Measurements from ENCODE around the gene BCKDHB.

- TF ChIP-seq POLR2A (IDR thresholded peaks at IDR 0.05) (no peak), CTCF (IDR thresholded peaks at IDR 0.05) (no peak)
Observed at GRCh38 chr6:80380566-80380965, 274.1 kb downstream of the BCKDHB start.

All from prostate gland (tissue), 2 donors.